HFFc6 (cell line): ENCODE measurements around the gene SELENOI. TPM values are rescaled to one million over a fixed set of nuclear protein-coding genes. Genes with fewer than 3 reads are reported as not detected.
A peak's percentile ranks its signal among the peaks of the same experiment; 100 is the strongest.

Experiments used
- DNase-seq: peaks from one replicate; pipeline ENCODE4 v3.0.0-alpha.2; 2018
- H3K27ac Mint-ChIP-seq: 2 replicates; pipeline ENCODE4 v1.8.0; 2020; ENCODE audit warnings: mild to moderate bottlenecking, mixed read lengths
- H3K27me3 Mint-ChIP-seq: 2 replicates; pipeline ENCODE4 v1.8.0; 2021; ENCODE audit warnings: mild to moderate bottlenecking, moderate library complexity, mixed read lengths; ENCODE audit not compliant: insufficient read depth
- H3K36me3 Mint-ChIP-seq: 2 replicates; pipeline ENCODE4 v1.8.0; 2021; ENCODE audit warnings: low read depth, mixed read lengths
- H3K4me1 Mint-ChIP-seq: 2 replicates; pipeline ENCODE4 v1.8.0; 2020; ENCODE audit warnings: low read depth, mixed read lengths
- H3K4me3 Mint-ChIP-seq: 2 replicates; pipeline ENCODE4 v1.8.0; 2020; ENCODE audit warnings: mild to moderate bottlenecking, moderate library complexity, mixed read lengths
- H3K9me3 Mint-ChIP-seq: 2 replicates; pipeline ENCODE4 v1.8.0; 2020; ENCODE audit warnings: mild to moderate bottlenecking, mixed read lengths
- CTCF ChIP-seq: fragments of 200-600 bp; sonication (generic); IDR thresholded peaks from 2 replicates; pipeline ENCODE4 v1.5.0; 2021; ENCODE audit warnings: antibody characterized with exemption, mild to moderate bottlenecking
- total RNA-seq, 6 experiments: library from RNA; stranded (reverse); fragmentation: NEBNext Ultra II Directional; extraction: Animal tissue kit (Norgen Biotek cat#: 25700); gene quantifications; 2 replicates in 1 of 6; 3 replicates in 5 of 6; pipeline ENCODE4 v1.2.3, GENCODE V29; 2021

The SELENOI gene
- total RNA-seq, 6 experiments from 2014 or later: 22.7 to 31.4 (median 27.3) TPM

GRCh38 chr2:26432859-26433258 lies 86.9 kb downstream of the SELENOI start:
- DNase-seq: no peak
- TF ChIP-seq CTCF: no peak
- peaks cover 25% of the 10 kb centered on the region for H3K27me3 Mint-ChIP-seq

GRCh38 chr2:26435106-26435505 lies 89.2 kb downstream of the SELENOI start:
- Mint-ChIP-seq H3K9me3 (no peaks in the 10 kb centered on the region), H3K4me1 (peaks cover 14% of the 10 kb centered on the region), H3K4me3 (no peak overlapping the region), H3K27ac (no peak overlapping the region), H3K27me3 (peaks cover 21% of the 10 kb centered on the region), H3K36me3 (no peaks in the 10 kb centered on the region)
- DNase-seq: no peak
- no peak for TF ChIP-seq CTCF

More at GRCh38 chr2:26432859-26433258, 86.9 kb downstream of the SELENOI start:
- Mint-ChIP-seq H3K4me3 (no peak overlapping the region), H3K9me3 (no peaks in the 10 kb centered on the region), H3K36me3 (no peaks in the 10 kb centered on the region), H3K4me1 (no peaks in the 10 kb centered on the region), H3K27ac (no peak overlapping the region)

DNA sequence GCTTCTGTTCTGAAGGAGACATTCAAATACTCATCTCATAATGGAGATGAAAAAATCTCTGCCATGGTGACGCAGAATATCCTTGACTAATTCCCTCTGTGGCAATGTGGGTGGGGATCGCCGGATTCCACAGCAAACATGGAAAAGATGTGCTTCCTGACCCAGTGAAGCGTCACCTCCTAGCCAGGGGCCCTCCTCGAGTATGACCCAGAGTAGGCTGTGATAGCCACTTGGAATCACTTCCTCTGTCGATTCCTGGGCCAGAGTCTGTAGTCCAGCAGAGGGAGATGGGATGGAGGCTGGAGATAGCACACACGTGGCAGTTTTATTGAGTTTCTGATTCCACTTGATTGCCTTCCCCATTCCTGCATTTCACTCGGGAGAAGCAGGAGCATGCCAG lies 92.6 kb downstream of the SELENOI start:
- TF ChIP-seq CTCF: no peak
- H3K36me3 Mint-ChIP-seq: no peaks in the 10 kb centered on the region
- H3K27ac Mint-ChIP-seq: peak overlapping the region; percentile 76
- peak; percentile 5 for DNase-seq
- H3K4me1 Mint-ChIP-seq: peaks cover 14% of the 10 kb centered on the region
- no peaks in the 10 kb centered on the region for H3K9me3 Mint-ChIP-seq
- no peak overlapping the region for H3K4me3 Mint-ChIP-seq
- H3K27me3 Mint-ChIP-seq: peaks cover 13% of the 10 kb centered on the region

- no peaks in the 10 kb centered on the region for H3K36me3 Mint-ChIP-seq
- H3K27ac Mint-ChIP-seq: peak overlapping the region; percentile 76
- DNase-seq: no peak
- no peak for TF ChIP-seq CTCF
- H3K4me3 Mint-ChIP-seq: no peak overlapping the region
- no peaks in the 10 kb centered on the region for H3K9me3 Mint-ChIP-seq
- peaks cover 13% of the 10 kb centered on the region for H3K27me3 Mint-ChIP-seq
- H3K4me1 Mint-ChIP-seq: peaks cover 14% of the 10 kb centered on the region
These were observed 93.0 kb downstream of the SELENOI start for GRCh38 chr2:26438926-26439325.

DNA sequence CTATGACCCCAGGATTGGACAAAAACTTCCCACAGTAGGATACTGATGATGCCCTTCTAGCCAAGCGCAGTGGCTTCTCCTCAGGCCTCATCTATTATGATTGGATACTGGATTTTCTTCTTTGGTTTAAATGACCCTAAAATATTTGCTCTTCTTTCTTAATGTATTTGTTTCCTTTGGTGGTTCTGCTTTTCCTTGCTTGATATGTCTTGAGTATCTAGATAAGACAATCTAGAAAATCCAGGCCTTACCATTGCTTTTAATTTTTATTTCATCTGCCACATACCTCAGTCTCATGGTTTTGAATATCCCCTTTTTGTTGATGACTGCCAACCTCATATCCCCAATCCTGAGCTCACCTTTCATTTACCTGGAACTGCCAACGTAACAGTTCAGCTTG lies 96.4 kb downstream of the SELENOI start:
- Mint-ChIP-seq H3K4me1 (peaks cover 14% of the 10 kb centered on the region), H3K27me3 (peaks cover 15% of the 10 kb centered on the region), H3K36me3 (no peaks in the 10 kb centered on the region), H3K27ac (no peak overlapping the region), H3K4me3 (no peak overlapping the region), H3K9me3 (no peaks in the 10 kb centered on the region)
- no peak for TF ChIP-seq CTCF
- DNase-seq: no peak

GRCh38 chr2:26442707-26443106 lies 96.8 kb downstream of the SELENOI start:
- H3K27me3 Mint-ChIP-seq: peaks cover 15% of the 10 kb centered on the region
- no peak for DNase-seq

More at GRCh38 chr2:26442707-26443106, 96.8 kb downstream of the SELENOI start:
- Mint-ChIP-seq H3K9me3 (no peaks in the 10 kb centered on the region), H3K4me3 (no peak overlapping the region), H3K27ac (no peak overlapping the region), H3K36me3 (no peaks in the 10 kb centered on the region), H3K4me1 (peaks cover 14% of the 10 kb centered on the region)
- no peak for TF ChIP-seq CTCF
